HG02642 (cell line): Measurements from ENCODE around the gene MYO5C.
A peak's percentile ranks its signal among the peaks of the same experiment; 100 is the strongest.

ENCODE experiments used
- ATAC-seq: cut with Tn5 transposase; IDR thresholded peaks from one replicate; pipeline ENCODE4 v1.9.1; 2021; ENCODE audit warnings: mild to moderate bottlenecking; ENCODE audit not compliant: unreplicated experiment, poor library complexity

The MYO5C gene

GRCh38 chr15:52221730-52222129 is 73.9 kb downstream of the MYO5C start:
- no peak for ATAC-seq

GRCh38 chr15:52220937-52221660 is 74.5 kb downstream of the MYO5C start:
- no peak for ATAC-seq

GRCh38 chr15:52220251-52220650 is 75.4 kb downstream of the MYO5C start:
- no peak for ATAC-seq

GRCh38 chr15:52218816-52219215 is 76.8 kb downstream of the MYO5C start:
- ATAC-seq: no peak

- no peak for ATAC-seq
Observed at GRCh38 chr15:52218371-52218770, 77.2 kb downstream of the MYO5C start.

- ATAC-seq: no peak
Observed at GRCh38 chr15:52217186-52217585, 78.4 kb downstream of the MYO5C start.

- ATAC-seq: no peak
Observed at GRCh38 chr15:52214553-52214952, 81.1 kb downstream of the MYO5C start.

GRCh38 chr15:52213206-52213605 is 82.4 kb downstream of the MYO5C start:
- ATAC-seq: no peak

- ATAC-seq: peak; percentile 82
Observed at GRCh38 chr15:52208306-52208946, 87.2 kb downstream of the MYO5C start.

- no peak for ATAC-seq
Observed at GRCh38 chr15:52207191-52207590, 88.4 kb downstream of the MYO5C start.

- ATAC-seq: no peak
Observed at GRCh38 chr15:52206446-52206845, 89.2 kb downstream of the MYO5C start.

GRCh38 chr15:52204657-52205056 is 90.9 kb downstream of the MYO5C start:
- ATAC-seq: no peak

- ATAC-seq: no peak
Observed at GRCh38 chr15:52200831-52201365, 94.7 kb downstream of the MYO5C start.

GRCh38 chr15:52199271-52199670 is 96.3 kb downstream of the MYO5C start:
- no peak for ATAC-seq

GRCh38 chr15:52196891-52197290 is 98.7 kb downstream of the MYO5C start:
- ATAC-seq: no peak

- no peak for ATAC-seq
Observed at GRCh38 chr15:52193791-52194190, 101.8 kb downstream of the MYO5C start.

GRCh38 chr15:52193321-52193720 is 102.3 kb downstream of the MYO5C start:
- no peak for ATAC-seq

- ATAC-seq: no peak
Observed at GRCh38 chr15:52191207-52191606, 104.4 kb downstream of the MYO5C start, which contains the start of gene GNB5. Gene GNB5, minus strand, starts transcription at chr15:52191392. Its CDS starts 6,716 bp downstream, at chr15:52184676.

- no peak for ATAC-seq
Observed at GRCh38 chr15:52186651-52187486, 108.7 kb downstream of the MYO5C start.

- ATAC-seq: no peak
Observed at GRCh38 chr15:52185151-52185561, 110.4 kb downstream of the MYO5C start.

GRCh38 chr15:52184721-52185120 is 110.9 kb downstream of the MYO5C start:
- no peak for ATAC-seq
